Keratinocyte (primary cell): ENCODE measurements around the gene FSD1. TPM values are rescaled to one million over a fixed set of nuclear protein-coding genes. Genes with fewer than 3 reads are reported as not detected.

Source experiments
- DNase-seq: peaks from one replicate; pipeline ENCODE4 v3.0.0-alpha.2; 2011; ENCODE audit warnings: low read depth, missing footprints, low spot score
- FAIRE-seq: peaks from 2 replicates; lab custom pipeline; 2011; peaks lifted over from hg19 to GRCh38; lab: Jason Lieb, UNC
- H2AFZ ChIP-seq: 2 replicates; pipeline ENCODE4 v1.6.0; 2012; ENCODE audit warnings: low read length, control low read depth, inconsistent platforms; ENCODE audit not compliant: control insufficient read depth
- H3K27ac ChIP-seq: 2 replicates; pipeline ENCODE4 v1.5.1; 2011; ENCODE audit warnings: low read length; ENCODE audit not compliant: control insufficient read depth, insufficient read depth
- H3K27me3 ChIP-seq: 3 replicates; pipeline ENCODE4 v1.6.0; 2011; ENCODE audit warnings: low read length; ENCODE audit not compliant: control insufficient read depth, insufficient read depth; ENCODE audit errors: extremely low read depth
- H3K36me3 ChIP-seq, 2 experiments: 2 replicates in 1 of 2; 3 replicates in 1 of 2; pipeline ENCODE4 v1.5.1; 2011; ENCODE audit warnings: low read length in 2 of 2, mild to moderate bottlenecking in 1 of 2; ENCODE audit not compliant: control insufficient read depth in 2 of 2, insufficient read depth in 2 of 2; ENCODE audit errors: extremely low read depth in 1 of 2
- H3K4me1 ChIP-seq: 3 replicates; pipeline ENCODE4 v1.5.1; 2011; ENCODE audit warnings: low read length; ENCODE audit not compliant: control insufficient read depth, insufficient read depth; ENCODE audit errors: extremely low read depth
- H3K4me2 ChIP-seq: 3 replicates; pipeline ENCODE4 v1.6.0; 2011; ENCODE audit warnings: low read depth, low read length; ENCODE audit not compliant: control insufficient read depth, insufficient read depth; ENCODE audit errors: extremely low read depth
- H3K4me3 ChIP-seq, 3 experiments: fragments of 200-600 bp in 1 of 3; sonication (generic) in 1 of 3; 2 replicates in 2 of 3; 3 replicates in 1 of 3; pipeline ENCODE4 v1.5.1; 2011 to 2016; ENCODE audit warnings: low read length in 3 of 3, mild to moderate bottlenecking in 3 of 3, control low read depth in 2 of 3, inconsistent platforms in 1 of 3, low read depth in 1 of 3, mixed read lengths in 1 of 3, mixed run types in 1 of 3, moderate library complexity in 1 of 3; ENCODE audit not compliant: control insufficient read depth in 2 of 3, insufficient read depth in 2 of 3; ENCODE audit errors: extremely low read depth in 1 of 3
- H3K79me2 ChIP-seq: 2 replicates; pipeline ENCODE4 v1.6.0; 2012; ENCODE audit warnings: low read length; ENCODE audit not compliant: control insufficient read depth, insufficient read depth
- H3K9ac ChIP-seq: 3 replicates; pipeline ENCODE4 v1.6.0; 2011; ENCODE audit warnings: low read length; ENCODE audit not compliant: control insufficient read depth, insufficient read depth; ENCODE audit errors: extremely low read depth
- H3K9me1 ChIP-seq: 3 replicates; pipeline ENCODE4 v1.6.0; 2011; ENCODE audit warnings: low read length; ENCODE audit not compliant: control insufficient read depth, insufficient read depth; ENCODE audit errors: extremely low read depth
- H3K9me3 ChIP-seq: 2 replicates; pipeline ENCODE4 v1.5.1; 2012; ENCODE audit warnings: low read depth, low read length; ENCODE audit not compliant: control insufficient read depth
- H4K20me1 ChIP-seq: 3 replicates; pipeline ENCODE4 v1.6.0; 2011; ENCODE audit warnings: low read length; ENCODE audit not compliant: control insufficient read depth, insufficient read depth; ENCODE audit errors: extremely low read depth
- EZH2 ChIP-seq: IDR thresholded peaks from one replicate; pipeline ENCODE4 v1.6.1; 2012; ENCODE audit warnings: inconsistent platforms, mild to moderate bottlenecking, low read length, moderate library complexity
- dilution Hi-C: fragments of 300-500 bp; cut with MboI; formaldehyde crosslinking; loops from one replicate; pipeline ENCODE4 v1.7.0; 2020; ENCODE audit warnings: low sequenced_read_pairs; ENCODE audit not compliant: extremely low pct_ligation_motif_present
- polyA plus RNA-seq, 5 experiments: library from polyadenylated mRNA; depleted of rRNA in 3 of 5; stranded (reverse) in 3 of 5; stranded (forward) in 1 of 5; unstranded in 1 of 5; fragments of >200 nt; gene quantifications; 1 replicate in 1 of 5; 2 replicates in 3 of 5; 3 replicates in 1 of 5; pipeline versions ENCODE4 v1.2.1 to v1.2.3, GENCODE V29; 2011 to 2012; ENCODE audit warnings: missing spikeins in 2 of 5, low read depth in 1 of 5, low replicate concordance in 1 of 5
- TF ChIP-seq, protein P1 (sequence below), 3 experiments: IDR thresholded peaks in 1 of 3; conservative IDR thresholded peaks in 1 of 3; optimal IDR thresholded peaks in 1 of 3; 2 replicates in 2 of 3; 3 replicates in 1 of 3; pipeline versions ENCODE3 to v1.5.1; 2011; ENCODE audit warnings: low read length in 3 of 3, mild to moderate bottlenecking in 3 of 3, moderate library complexity in 2 of 3, control low read depth in 1 of 3, inconsistent platforms in 1 of 3; ENCODE audit not compliant: insufficient read depth in 2 of 3; ENCODE audit errors: extremely low read depth in 1 of 3

FSD1 gene
- polyA plus RNA-seq, 1 donor (not counting 4 experiments of a cell fraction or from before 2014, with no cell fraction given), result 0.49 TPM

DNA sequence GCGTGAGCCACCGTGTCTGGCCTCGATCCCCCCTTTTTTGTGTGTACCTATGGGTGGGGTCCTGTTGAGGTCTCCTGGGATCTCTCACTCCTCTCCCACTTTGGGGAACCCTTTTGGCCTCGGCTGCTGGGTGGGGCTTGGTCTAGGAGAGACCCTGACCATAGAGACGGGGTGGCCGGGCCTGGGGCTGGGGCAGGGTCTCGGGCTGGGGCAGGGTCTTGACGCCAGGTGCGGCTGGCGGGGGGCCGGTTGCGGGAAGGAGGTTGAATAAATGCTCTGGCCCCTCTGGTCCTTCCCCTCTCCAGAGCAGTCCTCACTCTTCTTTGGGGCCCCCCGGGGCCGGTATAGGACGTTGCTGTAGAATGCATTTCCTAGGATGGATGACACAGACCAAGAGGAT lies 11.9 kb upstream of the FSD1 start:
- Histone ChIP-seq H3K9ac (no peak overlapping the region), H3K9me1 (no peaks in the 10 kb centered on the region), H3K36me3 (no peaks in the 10 kb centered on the region), H3K4me2 (no peak overlapping the region), H3K4me3 (no peak overlapping the region), H3K9me3 (no peaks in the 10 kb centered on the region), H3K27ac (no peak overlapping the region), H3K27me3 (peaks cover 10% of the 10 kb centered on the region), H4K20me1 (no peaks in the 10 kb centered on the region), H3K4me1 (no peaks in the 10 kb centered on the region), H3K79me2 (no peaks in the 10 kb centered on the region), H2AFZ (no peak overlapping the region)
- FAIRE-seq, result no peak
- dilution Hi-C loops, result no loop called here
- no peak for TF ChIP-seq EZH2
- TF ChIP-seq, protein P1, sequence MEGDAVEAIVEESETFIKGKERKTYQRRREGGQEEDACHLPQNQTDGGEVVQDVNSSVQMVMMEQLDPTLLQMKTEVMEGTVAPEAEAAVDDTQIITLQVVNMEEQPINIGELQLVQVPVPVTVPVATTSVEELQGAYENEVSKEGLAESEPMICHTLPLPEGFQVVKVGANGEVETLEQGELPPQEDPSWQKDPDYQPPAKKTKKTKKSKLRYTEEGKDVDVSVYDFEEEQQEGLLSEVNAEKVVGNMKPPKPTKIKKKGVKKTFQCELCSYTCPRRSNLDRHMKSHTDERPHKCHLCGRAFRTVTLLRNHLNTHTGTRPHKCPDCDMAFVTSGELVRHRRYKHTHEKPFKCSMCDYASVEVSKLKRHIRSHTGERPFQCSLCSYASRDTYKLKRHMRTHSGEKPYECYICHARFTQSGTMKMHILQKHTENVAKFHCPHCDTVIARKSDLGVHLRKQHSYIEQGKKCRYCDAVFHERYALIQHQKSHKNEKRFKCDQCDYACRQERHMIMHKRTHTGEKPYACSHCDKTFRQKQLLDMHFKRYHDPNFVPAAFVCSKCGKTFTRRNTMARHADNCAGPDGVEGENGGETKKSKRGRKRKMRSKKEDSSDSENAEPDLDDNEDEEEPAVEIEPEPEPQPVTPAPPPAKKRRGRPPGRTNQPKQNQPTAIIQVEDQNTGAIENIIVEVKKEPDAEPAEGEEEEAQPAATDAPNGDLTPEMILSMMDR (optimal IDR thresholded peaks at IDR 0.05 in 1 of 3, IDR thresholded peaks at IDR 0.05 in 1 of 3, conservative IDR thresholded peaks at IDR 0.05 in 1 of 3; ENCODE audit: extremely low read depth in 1 of 3, insufficient read depth in 2 of 3, low read length in 3 of 3), result no peak
- no peak for DNase-seq

DNA sequence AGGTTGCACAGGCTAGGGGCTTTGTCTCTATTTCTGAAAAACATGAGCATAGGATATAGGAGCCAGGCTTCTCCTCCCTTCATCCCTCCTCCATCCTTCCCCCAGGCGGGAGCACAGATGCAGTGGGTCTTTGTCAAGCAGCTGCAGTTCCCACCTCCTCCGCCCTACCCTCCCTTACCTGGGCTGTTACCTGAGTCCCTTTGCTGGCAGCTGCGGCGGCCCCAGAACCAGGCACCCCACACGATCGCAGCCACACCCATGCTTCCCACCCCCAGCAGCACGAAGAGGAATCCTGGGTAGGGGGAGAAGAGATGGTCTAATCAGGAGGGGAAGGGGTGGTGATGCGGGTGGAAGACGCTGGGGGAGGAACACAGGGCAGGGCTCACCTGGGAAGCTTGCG lies 10.0 kb upstream of the FSD1 start:
- Histone ChIP-seq H3K4me1 (no peaks in the 10 kb centered on the region), H3K4me3 (no peak overlapping the region), H3K9me1 (no peaks in the 10 kb centered on the region), H3K9ac (no peak overlapping the region), H3K9me3 (no peaks in the 10 kb centered on the region), H2AFZ (no peak overlapping the region), H3K4me2 (no peak overlapping the region), H3K27ac (no peak overlapping the region), H4K20me1 (no peaks in the 10 kb centered on the region), H3K27me3 (peaks cover 10% of the 10 kb centered on the region), H3K36me3 (no peaks in the 10 kb centered on the region), H3K79me2 (no peaks in the 10 kb centered on the region)
- TF ChIP-seq, protein P1 (optimal IDR thresholded peaks at IDR 0.05 in 1 of 3, IDR thresholded peaks at IDR 0.05 in 1 of 3, conservative IDR thresholded peaks at IDR 0.05 in 1 of 3; ENCODE audit: extremely low read depth in 1 of 3, insufficient read depth in 2 of 3, low read length in 3 of 3), result no peak
- no peak for TF ChIP-seq EZH2
- dilution Hi-C loops, result no loop called here
- DNase-seq (no peak), FAIRE-seq (no peak)
